NCI-H2107 treated with DMSO at 0.1 percent for 48 hours (cell line): Measurements from ENCODE around the gene SPEG.

Source experiments
- DNase-seq: peaks from one replicate; lab custom pipeline; 2025; ENCODE audit not compliant: unreplicated experiment; lab: John Stamatoyannopoulos, UW

The SPEG gene

DNA sequence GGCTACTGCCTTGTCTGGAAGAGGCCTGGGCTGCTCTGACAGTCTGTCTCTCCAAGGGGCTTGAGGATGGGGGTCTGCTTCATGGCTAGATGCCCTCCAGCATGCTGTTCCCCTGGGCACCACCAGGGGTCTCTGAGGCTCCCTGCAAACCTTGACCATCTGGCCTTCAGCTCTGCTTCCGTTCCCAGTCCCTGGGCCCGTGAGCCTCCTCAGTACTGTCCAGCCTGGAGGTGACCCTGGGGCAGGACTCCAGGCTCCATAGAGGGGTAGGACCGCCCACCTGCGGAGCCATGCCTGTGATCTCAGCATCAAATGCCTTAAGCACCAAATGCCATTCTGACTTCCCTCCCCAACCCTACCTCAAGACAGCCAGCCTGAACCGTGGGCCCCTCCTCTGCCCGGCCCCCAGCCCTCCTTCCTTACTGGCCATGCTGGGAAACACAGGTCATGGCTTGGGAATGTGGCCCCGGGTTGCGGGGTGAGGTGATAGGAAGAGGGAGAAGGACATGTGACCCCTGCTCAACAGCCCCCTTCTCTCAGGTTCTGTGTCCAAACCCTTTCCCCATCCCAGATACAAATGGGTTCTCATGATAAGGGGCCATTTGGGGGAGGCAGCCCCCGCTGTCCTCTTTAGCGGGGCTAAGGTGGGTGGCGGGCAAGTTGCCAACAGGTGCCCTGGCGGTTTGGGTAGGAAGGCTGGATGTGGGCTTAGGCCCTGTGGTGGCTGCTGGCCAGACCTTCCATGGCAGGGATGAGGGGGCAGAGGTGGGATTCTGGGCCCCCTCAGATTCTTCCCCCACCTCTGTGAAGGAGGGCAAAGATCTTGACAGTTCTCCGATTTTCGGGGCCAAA, 25.0 kb downstream of the SPEG start:
- no peak for DNase-seq

GRCh38 chr2:219460424-219460926, 25.8 kb downstream of the SPEG start:
- DNase-seq = no peak

DNA sequence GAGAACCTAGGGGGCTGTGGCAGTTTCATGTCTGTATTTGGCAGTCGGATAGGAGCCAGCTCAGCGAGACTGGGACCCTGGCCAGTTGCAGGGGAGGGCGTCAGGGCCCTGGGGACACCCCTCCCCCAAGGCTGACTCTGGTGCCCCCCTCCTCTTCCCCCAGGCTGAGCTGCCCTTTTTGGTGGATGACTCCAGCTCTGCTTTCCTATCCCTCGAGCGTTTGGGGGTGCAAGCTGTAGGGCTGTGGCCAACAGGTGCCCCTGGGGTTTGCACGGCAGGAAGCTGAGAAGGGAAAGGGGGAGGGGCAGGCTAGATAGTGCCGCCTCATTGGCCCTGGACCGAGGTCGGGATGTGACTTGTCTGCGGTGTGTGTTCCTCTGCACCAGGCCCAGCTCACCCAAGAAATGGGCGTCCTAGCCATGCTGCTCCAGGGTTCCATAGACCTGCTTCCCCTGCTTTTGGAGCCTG, 26.4 kb downstream of the SPEG start:
- DNase-seq = no peak

DNA sequence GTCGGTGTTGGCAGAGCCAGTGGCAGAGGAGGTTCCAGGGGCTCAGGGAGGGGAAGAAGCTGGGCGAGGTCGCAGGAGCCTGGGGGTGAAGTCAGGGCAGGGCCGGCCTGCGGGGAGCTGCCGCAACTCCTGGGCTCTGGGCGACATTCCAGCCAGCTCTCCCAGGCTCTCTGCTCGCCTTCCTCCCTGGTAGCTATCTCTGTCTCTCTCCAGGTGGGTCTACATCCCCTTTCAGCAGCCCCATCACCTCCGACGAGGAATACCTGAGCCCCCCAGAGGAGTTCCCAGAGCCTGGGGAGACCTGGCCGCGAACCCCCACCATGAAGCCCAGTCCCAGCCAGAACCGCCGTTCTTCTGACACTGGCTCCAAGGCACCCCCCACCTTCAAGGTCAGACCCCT, 27.0 kb downstream of the SPEG start:
- no peak for DNase-seq

- no peak for DNase-seq
These were observed 27.7 kb downstream of the SPEG start for GRCh38 chr2:219462349-219462748.

GRCh38 chr2:219464286-219465032, 29.8 kb downstream of the SPEG start:
- DNase-seq = no peak

- DNase-seq = no peak
These were observed 31.3 kb downstream of the SPEG start for GRCh38 chr2:219465659-219466561.

GRCh38 chr2:219466816-219467735, 32.4 kb downstream of the SPEG start:
- no peak for DNase-seq

DNA sequence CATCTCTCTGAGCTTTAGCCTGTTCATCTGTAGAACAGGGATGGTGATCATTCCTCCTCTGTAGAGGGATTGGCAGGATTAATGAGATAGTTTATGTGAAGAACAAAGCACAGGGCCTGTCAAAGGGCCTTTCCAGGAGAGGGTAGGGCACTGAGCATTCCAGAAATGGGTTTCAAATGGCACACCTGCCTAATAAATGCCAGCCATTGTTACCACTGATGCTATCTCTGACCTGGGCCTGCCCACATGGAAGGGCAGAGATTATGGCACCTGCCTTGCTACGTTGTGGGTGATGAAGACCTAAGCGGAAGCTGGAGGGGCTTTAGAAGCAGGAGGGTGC, 33.1 kb downstream of the SPEG start:
- DNase-seq = no peak

- DNase-seq = no peak
These were observed 34.0 kb downstream of the SPEG start for GRCh38 chr2:219468410-219469185.

GRCh38 chr2:219469186-219469724, 34.6 kb downstream of the SPEG start:
- DNase-seq = no peak

DNA sequence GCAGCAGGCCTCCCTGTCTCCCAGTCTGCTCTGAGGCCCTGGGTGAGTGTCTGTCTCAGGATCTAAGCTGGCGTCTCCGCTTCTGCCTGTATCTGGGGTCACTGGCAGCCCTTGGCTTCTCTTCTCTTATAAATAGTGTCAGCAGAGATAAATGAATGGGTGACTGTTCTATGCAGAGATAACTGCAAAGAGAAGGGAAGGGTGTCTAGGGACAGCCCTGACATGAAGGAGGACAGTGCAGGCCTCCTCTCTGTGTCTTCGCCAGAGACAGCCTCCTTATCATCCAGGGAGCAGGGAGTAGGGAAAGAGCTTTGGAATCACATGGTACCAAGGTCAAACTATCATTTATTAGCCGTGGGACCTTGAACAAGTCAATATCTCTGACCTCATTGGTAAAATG, 35.8 kb downstream of the SPEG start:
- no peak for DNase-seq

DNA sequence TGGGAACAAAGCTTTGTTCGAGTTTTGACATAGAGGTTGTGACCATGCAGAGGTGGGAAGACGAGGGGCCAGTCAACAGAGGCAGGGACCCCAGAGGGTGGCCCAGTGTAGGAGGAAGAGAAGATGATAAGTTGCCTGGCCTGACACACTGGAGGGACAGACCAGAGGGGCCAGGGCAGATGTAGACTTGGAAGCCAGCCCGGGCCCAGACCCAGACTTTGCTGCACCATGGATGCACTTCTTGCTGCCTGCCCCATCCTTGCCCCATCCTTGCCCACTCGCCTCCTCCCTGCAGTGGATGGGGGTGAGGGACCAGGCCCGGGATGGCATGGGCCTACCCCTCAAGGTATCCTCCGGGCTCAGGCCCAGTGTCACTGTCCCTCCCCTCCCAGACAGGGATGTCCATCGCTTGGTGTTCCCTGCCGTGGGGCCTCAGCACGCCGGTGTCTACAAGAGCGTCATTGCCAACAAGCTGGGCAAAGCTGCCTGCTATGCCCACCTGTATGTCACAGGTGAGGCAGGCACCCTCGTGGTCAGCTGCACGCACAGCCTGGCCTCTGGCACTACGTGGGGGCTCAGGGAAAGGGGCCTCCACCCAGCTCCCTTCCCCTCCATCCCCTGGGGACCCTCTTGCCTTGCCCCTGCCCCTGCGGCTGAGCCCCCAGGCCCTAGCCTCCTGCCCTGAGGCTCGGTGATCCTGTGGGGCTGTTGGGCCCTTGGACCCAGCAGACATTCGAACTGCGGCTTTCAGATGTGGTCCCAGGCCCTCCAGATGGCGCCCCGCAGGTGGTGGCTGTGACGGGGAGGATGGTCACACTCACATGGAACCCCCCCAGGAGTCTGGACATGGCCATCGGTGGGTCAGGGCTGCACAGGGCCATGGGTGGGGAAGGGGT, 37.1 kb downstream of the SPEG start:
- no peak for DNase-seq

GRCh38 chr2:219472629-219473187, 38.1 kb downstream of the SPEG start:
- no peak for DNase-seq

DNA sequence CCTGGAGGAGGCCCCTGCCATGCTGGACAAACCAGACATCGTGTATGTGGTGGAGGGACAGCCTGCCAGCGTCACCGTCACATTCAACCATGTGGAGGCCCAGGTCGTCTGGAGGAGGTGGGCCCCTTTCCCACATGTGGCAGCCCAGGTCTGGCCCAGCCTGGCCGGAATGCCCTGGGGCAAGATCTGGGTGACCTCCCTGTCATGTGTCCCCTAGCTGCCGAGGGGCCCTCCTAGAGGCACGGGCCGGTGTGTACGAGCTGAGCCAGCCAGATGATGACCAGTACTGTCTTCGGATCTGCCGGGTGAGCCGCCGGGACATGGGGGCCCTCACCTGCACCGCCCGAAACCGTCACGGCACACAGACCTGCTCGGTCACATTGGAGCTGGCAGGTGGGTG, 38.9 kb downstream of the SPEG start:
- DNase-seq = no peak

GRCh38 chr2:219474285-219475060, 39.8 kb downstream of the SPEG start:
- DNase-seq = no peak

GRCh38 chr2:219475278-219475677, 40.6 kb downstream of the SPEG start:
- DNase-seq = no peak
